GM04503 (cell line): ENCODE data around the gene RBP4.
"Not testable (repeated sequence)": the region's sequence is repeated elsewhere in the genome, so short reads cannot be mapped to it uniquely, and the experiment has no call there.

Experiments
- DNase-seq: peaks from one replicate; pipeline ENCODE4 v3.0.0-alpha.2; 2012; ENCODE audit warnings: low read depth

Gene RBP4

DNA sequence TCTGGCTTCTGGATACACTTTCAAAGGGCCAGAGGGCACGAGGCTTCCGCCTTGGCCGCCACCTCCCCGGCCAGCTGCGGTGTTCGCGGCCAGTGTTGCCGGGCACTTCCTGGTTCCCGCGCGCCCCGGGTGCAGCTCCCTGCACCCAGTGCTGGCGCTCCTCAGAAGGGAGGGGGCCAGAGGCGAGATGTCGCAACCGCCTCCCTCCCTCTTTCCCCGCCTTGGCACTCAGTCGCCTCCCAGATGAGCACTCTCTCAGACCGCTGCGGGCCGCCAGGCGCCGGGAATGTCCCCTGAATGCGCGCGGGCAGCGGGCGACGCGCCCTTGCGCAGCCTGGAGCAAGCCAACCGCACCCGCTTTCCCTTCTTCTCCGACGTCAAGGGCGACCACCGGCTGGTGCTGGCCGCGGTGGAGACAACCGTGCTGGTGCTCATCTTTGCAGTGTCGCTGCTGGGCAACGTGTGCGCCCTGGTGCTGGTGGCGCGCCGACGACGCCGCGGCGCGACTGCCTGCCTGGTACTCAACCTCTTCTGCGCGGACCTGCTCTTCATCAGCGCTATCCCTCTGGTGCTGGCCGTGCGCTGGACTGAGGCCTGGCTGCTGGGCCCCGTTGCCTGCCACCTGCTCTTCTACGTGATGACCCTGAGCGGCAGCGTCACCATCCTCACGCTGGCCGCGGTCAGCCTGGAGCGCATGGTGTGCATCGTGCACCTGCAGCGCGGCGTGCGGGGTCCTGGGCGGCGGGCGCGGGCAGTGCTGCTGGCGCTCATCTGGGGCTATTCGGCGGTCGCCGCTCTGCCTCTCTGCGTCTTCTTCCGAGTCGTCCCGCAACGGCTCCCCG lies 34.4 kb downstream of the RBP4 start, which contains the start of gene FFAR4:
TSS of gene FFAR4 (plus strand) at position 231 of the 842 bp plus-strand sequence. CDS start at position 287, 56 bp downstream.
- DNase-seq = no peak

DNA sequence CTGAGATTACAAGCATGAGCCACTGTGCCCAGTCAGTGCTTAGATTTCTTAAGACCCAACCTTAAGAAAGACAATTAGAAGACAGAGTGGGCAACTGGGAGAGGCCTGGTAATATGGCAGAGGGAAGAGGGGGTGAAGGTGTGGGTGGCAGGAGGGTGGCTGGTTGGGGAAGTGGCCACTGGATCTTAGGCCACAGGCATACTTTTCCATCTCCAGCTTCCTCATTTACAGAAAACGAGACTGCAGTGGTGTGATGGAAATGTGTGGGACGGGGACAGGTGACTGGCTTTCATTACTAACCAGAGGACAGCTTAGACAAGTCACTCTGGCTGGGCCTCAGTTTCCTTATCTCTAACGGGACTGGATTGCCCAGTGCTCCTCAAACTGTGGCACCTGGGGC lies 35.6 kb downstream of the RBP4 start:
- no peak for DNase-seq

GRCh38 chr10:93560541-93560940 lies 40.5 kb downstream of the RBP4 start:
- DNase-seq = no peak

DNA sequence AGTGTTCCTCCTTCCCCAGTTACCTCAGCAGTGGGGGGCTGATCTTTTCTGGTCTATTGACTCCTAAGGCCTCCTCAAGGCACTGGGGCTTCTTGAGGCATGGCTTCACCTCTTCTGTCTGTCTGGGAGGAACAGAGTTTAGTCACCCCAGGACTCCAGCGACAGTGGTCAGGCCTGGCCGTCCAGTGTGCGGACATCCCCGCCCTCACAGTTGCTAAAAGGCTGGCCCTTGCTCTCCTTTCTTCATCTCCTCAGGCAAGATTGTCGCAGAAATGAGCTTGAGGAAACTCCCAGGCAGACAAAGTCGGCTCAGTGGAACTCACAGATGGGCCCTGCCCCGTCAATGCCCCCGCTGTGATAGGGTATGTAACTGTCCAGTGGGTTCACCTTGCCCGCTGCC lies 41.5 kb downstream of the RBP4 start:
- no peak for DNase-seq

DNA sequence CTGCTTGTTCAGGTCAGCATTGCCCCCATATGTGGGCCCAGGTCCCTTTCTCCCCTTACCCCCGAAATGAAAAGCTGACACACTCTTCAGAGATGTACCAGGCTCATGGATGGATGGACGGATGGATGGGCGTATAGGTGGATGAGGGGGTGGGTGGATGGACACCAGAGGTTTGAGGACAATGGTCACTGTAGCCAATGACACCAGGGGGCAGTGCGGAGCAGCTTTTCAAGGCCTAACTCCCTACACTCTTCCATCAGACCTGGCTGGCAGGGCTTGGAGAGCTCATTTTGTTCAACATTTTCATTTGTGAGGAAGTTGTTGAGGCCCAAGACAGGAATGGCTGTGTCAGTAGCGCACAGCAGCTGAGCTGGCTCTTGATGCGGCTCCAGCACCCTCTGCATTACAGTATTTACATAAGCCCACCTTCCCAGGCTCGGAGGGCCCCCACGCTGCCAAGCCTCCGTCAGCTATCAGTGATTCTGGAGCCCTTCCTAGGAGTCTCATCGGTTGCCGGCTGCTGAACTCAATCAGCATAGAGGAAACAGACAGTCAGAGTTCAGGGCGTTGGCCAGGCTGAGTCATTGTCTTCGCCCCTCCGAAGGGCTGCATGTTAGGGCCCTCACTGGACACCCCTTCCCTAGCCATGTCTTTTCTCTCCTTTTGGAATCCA lies 46.1 kb downstream of the RBP4 start:
- DNase-seq = no peak

GRCh38 chr10:93554316-93554663 lies 46.7 kb downstream of the RBP4 start:
- no peak for DNase-seq

DNA sequence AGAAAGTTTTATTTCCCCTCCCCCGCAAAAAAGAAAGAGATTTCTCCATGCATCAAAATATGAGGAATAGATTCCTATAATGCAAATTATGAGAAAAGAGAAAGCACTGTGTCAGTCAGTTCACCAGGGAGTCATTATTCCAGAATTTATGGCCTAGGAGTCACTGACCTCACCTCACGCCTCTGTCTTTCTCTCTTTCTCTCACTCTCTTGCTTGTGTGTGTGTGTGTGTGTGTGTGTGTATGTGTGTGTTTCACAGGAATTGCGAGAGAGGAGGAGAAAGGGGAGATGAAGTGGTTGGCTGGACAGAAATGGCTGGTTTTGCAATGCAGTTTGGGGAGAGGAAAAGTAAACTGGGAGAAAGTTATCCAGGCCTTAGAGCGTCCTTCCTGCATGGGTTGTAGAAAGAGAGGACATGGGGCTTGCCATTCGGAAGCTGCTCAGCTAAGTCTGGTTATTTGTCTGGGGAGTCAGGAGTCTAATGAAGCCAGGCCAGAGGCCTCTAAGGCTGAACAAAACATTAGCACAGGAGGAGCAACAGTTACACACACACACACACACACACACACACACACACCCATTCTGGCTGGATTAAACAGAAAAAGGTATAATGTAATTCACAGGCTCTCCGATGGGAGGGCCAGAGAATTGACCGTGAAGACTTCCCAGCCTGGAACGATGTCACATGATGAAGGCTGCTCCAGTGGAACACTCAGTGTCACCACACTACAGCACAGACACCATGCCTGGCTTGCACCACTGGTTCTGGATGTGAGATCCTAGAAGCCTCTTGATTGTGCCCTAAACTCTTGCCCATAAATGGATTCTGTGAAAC lies 47.3 kb downstream of the RBP4 start:
- no peak for DNase-seq

DNA sequence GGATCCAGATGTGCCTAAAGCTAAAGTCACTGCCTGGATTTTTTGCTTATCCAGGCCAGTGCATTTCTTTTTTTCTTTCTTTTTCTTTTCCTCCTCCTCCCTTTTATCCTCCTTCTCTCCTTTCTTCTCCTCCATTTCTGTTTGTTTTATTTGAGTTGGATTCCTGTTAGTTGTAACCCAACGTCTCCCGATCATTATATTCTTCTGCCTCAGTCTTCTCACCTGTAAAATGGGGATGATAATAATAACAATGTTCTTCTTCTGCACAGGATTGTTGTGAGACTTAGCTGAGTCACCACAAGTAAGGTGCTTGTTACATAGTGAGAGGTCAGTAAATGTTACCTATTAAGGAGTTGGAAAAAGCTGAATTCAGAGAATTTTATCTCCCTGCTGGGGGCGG lies 48.3 kb downstream of the RBP4 start:
- DNase-seq = no peak

GRCh38 chr10:93550606-93551005 lies 50.4 kb downstream of the RBP4 start:
- DNase-seq = no peak

- no peak for DNase-seq
Observed at GRCh38 chr10:93548376-93549071, 52.5 kb downstream of the RBP4 start.

DNA sequence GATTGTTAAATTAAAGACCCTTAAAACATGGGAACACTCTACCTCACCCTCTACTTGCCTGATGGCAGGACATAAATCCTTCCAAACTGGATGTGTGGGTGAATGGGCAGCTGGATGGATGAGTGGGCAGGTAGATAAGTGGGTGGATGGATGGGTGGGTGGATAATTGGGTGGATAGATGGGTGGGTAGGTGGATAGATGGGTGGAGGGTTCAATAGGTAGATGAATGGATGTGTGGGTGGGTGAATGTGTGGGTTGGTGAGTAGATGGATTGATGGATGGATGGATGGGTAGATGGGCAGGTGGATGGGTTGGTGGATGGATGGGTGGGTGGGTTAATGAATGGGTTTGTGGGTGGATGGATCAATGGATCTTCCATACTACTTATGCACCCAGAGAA lies 53.5 kb downstream of the RBP4 start:
- no peak for DNase-seq

GRCh38 chr10:93546995-93547394 lies 54.0 kb downstream of the RBP4 start:
- DNase-seq = not testable (repeated sequence)

DNA sequence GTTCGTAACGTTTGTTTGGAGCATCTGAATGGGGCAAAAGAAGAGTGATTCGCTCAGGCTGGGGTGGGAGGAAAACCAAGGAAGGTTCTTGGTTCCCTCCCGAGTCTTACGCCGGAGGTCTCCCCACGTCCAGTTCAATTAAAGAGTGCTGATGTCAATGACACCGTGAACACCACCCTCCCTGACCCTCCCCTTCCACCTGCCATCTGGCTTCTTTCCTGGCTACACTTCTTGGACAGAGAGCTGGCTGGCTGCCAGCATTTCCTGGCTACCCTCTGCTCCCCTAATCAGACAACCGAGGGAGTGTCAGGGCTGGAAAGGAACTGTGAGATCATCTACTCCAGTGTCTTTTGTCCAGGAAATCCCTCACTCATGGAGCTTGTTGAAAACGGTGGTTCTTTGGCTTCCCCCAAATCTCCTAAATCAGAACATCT lies 58.7 kb downstream of the RBP4 start:
- no peak for DNase-seq
